ENCODE measurements around the gene ATP5ME.

The ATP5ME gene

GRCh38 chr4:718460-718859 is 44.4 kb upstream of the ATP5ME start:
- DNase-seq (ENCODE audit: low spot score): no peak
- in situ Hi-C loops (cut with MboI; ENCODE audit: low sequenced_read_pairs, unreplicated experiment): no loop called here
- no peak for TF ChIP-seq CTCF (IDR thresholded peaks at IDR 0.05; ENCODE audit: borderline replicate concordance, control extremely low read depth, extremely low read depth, insufficient read depth, missing control alignments)

- no peak for TF ChIP-seq CTCF (IDR thresholded peaks at IDR 0.05; ENCODE audit: borderline replicate concordance, control extremely low read depth, extremely low read depth, insufficient read depth, missing control alignments)
- in situ Hi-C loops (cut with MboI; ENCODE audit: low sequenced_read_pairs, unreplicated experiment): no loop called here
- no peak for DNase-seq (ENCODE audit: low spot score)
Observed at GRCh38 chr4:717601-718320, 43.7 kb upstream of the ATP5ME start.

- DNase-seq (ENCODE audit: low spot score): no peak
- no peak for TF ChIP-seq CTCF (IDR thresholded peaks at IDR 0.05; ENCODE audit: borderline replicate concordance, control extremely low read depth, extremely low read depth, insufficient read depth, missing control alignments)
- in situ Hi-C loops (cut with MboI; ENCODE audit: low sequenced_read_pairs, unreplicated experiment): no loop called here
Observed at GRCh38 chr4:714087-714486, 40.0 kb upstream of the ATP5ME start.

- in situ Hi-C loops (cut with MboI; ENCODE audit: low sequenced_read_pairs, unreplicated experiment): no loop called here
- TF ChIP-seq CTCF (IDR thresholded peaks at IDR 0.05; ENCODE audit: borderline replicate concordance, control extremely low read depth, extremely low read depth, insufficient read depth, missing control alignments): no peak
- no peak for DNase-seq (ENCODE audit: low spot score)
Observed at GRCh38 chr4:712916-713632, 39.0 kb upstream of the ATP5ME start.

- no peak for DNase-seq (ENCODE audit: low spot score)
- in situ Hi-C loops (cut with MboI; ENCODE audit: low sequenced_read_pairs, unreplicated experiment): no loop called here
- no peak for TF ChIP-seq CTCF (IDR thresholded peaks at IDR 0.05; ENCODE audit: borderline replicate concordance, control extremely low read depth, extremely low read depth, insufficient read depth, missing control alignments)
Observed at GRCh38 chr4:712093-712492, 38.0 kb upstream of the ATP5ME start.

- no peak for TF ChIP-seq CTCF (IDR thresholded peaks at IDR 0.05; ENCODE audit: borderline replicate concordance, control extremely low read depth, extremely low read depth, insufficient read depth, missing control alignments)
- in situ Hi-C loops (cut with MboI; ENCODE audit: low sequenced_read_pairs, unreplicated experiment): no loop called here
- no peak for DNase-seq (ENCODE audit: low spot score)
Observed at GRCh38 chr4:710916-711315, 36.8 kb upstream of the ATP5ME start.
